Fibroblast of lung (primary cell): ENCODE results near the gene LTA4H.

Experiments used
- EZH2 ChIP-seq: IDR thresholded peaks from 2 replicates; pipeline ENCODE4 v1.5.1; 2012; ENCODE audit warnings: low read length, control low read depth, mild to moderate bottlenecking; ENCODE audit errors: missing control alignments
- TF ChIP-seq, protein P1 (sequence below), 2 donors: IDR thresholded peaks in 1 of 2; conservative IDR thresholded peaks in 1 of 2; 1 replicate in 1 of 2; 2 replicates in 1 of 2; pipeline ENCODE4 v1.5.1; 2011 to 2012; ENCODE audit warnings: low read length in 2 of 2, control low read depth in 1 of 2, inconsistent platforms in 1 of 2, low read depth in 1 of 2, mild to moderate bottlenecking in 1 of 2

DNA sequence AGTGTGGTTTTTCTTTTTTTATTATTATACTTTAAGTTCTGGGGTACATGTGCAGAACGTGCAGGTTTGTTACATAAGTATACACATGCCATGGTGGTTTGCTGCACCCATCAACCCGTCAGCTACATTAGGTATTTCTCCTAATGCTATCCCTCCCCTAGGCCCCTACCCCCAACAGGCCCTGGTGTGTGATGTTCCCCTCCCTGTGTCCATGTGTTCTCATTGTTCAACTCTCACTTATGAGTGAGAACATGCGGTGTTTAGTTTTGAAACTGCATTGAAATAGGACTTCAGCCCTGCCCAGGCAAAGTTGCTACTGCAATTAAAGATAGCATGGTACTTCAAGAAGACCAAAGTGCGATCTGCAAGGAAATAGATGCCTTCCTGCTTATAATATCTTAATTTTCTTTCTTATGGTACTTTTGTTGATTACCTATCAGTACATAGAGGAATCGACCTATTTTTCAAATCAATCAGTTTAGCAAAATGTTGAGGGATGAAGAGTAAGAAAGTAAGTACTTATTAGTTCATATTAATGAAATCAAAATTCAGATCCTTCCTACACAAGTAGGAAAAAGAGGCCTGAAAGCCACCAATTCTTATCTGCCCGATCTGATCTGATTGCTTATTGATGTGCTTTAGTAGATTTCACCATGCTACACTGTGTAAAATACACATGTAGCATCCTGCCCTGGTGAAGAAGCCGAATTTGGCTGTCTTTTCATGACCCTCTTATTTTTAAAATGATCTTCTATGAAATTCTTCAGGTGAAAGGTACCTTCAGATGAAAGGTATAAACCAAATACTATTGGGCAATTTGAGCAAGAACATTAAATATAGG lies 1.6 kb downstream of the LTA4H start:
- TF ChIP-seq, protein P1, sequence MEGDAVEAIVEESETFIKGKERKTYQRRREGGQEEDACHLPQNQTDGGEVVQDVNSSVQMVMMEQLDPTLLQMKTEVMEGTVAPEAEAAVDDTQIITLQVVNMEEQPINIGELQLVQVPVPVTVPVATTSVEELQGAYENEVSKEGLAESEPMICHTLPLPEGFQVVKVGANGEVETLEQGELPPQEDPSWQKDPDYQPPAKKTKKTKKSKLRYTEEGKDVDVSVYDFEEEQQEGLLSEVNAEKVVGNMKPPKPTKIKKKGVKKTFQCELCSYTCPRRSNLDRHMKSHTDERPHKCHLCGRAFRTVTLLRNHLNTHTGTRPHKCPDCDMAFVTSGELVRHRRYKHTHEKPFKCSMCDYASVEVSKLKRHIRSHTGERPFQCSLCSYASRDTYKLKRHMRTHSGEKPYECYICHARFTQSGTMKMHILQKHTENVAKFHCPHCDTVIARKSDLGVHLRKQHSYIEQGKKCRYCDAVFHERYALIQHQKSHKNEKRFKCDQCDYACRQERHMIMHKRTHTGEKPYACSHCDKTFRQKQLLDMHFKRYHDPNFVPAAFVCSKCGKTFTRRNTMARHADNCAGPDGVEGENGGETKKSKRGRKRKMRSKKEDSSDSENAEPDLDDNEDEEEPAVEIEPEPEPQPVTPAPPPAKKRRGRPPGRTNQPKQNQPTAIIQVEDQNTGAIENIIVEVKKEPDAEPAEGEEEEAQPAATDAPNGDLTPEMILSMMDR (conservative IDR thresholded peaks at IDR 0.05 in 1 of 2, IDR thresholded peaks at IDR 0.05 in 1 of 2; ENCODE audit: low read depth in 1 of 2, low read length in 2 of 2) = no peak
- no peak for TF ChIP-seq EZH2
